GM23248 (cell line): ENCODE results near the gene RASSF5.

Source experiments
- EZH2 ChIP-seq: fragments of 200-600 bp; sonication (generic); IDR thresholded peaks from 2 replicates; pipeline ENCODE4 v1.6.1; 2018; ENCODE audit warnings: antibody characterized with exemption, mild to moderate bottlenecking; ENCODE audit not compliant: insufficient read depth, poor library complexity, severe bottlenecking
- EZH2phosphoT487 ChIP-seq: fragments of 200-600 bp; sonication (generic); IDR thresholded peaks from 2 replicates; pipeline ENCODE4 v1.6.1; 2018; ENCODE audit warnings: antibody characterized with exemption, moderate library complexity, mild to moderate bottlenecking, low read depth; ENCODE audit not compliant: insufficient read depth

GRCh38 chr1:206464456-206464964, 42.8 kb upstream of the RASSF5 start:
- TF ChIP-seq EZH2 (no peak), EZH2phosphoT487 (no peak)
